Gastroesophageal sphincter (tissue), 3 donors: ENCODE data around the gene ALKBH2.

Source experiments
- POLR2A ChIP-seq, 2 donors: fragments of 450-650 bp; IDR thresholded peaks; one replicate each; pipeline ENCODE4 v1.6.1; 2017; ENCODE audit warnings: antibody characterized with exemption in 2 of 2, mild to moderate bottlenecking in 2 of 2, moderate library complexity in 1 of 2
- POLR2AphosphoS5 ChIP-seq: sonication (generic); formaldehyde crosslinking; IDR thresholded peaks from one replicate; pipeline ENCODE4 v1.6.1; 2017; ENCODE audit warnings: antibody characterized with exemption
- TF ChIP-seq, protein P1 (sequence below), 4 experiments: fragments of 200-600 bp in 2 of 4; fragments of 450-650 bp in 2 of 4; sonication (generic) in 1 of 4; IDR thresholded peaks; one replicate each; pipeline ENCODE4 v1.5.1; 2017 to 2019; ENCODE audit warnings: antibody characterized with exemption in 4 of 4, mild to moderate bottlenecking in 2 of 4, moderate library complexity in 2 of 4

DNA sequence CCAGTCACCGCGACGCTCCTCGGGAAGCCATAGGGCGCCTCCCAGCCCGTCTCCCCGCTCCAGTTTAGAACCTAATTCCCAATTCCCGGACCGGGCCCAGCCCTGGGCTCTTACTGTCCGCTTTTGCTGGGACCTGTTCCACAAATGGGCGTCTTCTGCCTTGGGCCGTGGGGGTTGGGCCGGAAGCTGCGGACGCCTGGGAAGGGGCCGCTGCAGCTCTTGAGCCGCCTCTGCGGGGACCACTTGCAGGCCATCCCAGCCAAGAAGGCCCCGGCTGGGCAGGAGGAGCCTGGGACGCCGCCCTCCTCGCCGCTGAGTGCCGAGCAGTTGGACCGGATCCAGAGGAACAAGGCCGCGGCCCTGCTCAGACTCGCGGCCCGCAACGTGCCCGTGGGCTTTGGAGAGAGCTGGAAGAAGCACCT is 4.9 kb upstream of the ALKBH2 start:
- TF ChIP-seq, protein P1, sequence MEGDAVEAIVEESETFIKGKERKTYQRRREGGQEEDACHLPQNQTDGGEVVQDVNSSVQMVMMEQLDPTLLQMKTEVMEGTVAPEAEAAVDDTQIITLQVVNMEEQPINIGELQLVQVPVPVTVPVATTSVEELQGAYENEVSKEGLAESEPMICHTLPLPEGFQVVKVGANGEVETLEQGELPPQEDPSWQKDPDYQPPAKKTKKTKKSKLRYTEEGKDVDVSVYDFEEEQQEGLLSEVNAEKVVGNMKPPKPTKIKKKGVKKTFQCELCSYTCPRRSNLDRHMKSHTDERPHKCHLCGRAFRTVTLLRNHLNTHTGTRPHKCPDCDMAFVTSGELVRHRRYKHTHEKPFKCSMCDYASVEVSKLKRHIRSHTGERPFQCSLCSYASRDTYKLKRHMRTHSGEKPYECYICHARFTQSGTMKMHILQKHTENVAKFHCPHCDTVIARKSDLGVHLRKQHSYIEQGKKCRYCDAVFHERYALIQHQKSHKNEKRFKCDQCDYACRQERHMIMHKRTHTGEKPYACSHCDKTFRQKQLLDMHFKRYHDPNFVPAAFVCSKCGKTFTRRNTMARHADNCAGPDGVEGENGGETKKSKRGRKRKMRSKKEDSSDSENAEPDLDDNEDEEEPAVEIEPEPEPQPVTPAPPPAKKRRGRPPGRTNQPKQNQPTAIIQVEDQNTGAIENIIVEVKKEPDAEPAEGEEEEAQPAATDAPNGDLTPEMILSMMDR (IDR thresholded peaks at IDR 0.05): no peak
- TF ChIP-seq POLR2A (IDR thresholded peaks at IDR 0.05): peak; percentile 28 to 34
- peak; percentile 47 for TF ChIP-seq POLR2AphosphoS5
